Gastrocnemius medialis (tissue), 4 donors: Measurements from ENCODE around the gene CACNA1F.

Experiments used
- CTCF ChIP-seq, 5 experiments: fragments of 450-650 bp in 3 of 5; fragments of 200-600 bp in 2 of 5; sonication (generic) in 2 of 5; IDR thresholded peaks in 4 of 5; conservative IDR thresholded peaks in 1 of 5; 1 replicate in 4 of 5; 2 replicates in 1 of 5; pipeline ENCODE4 v1.5.1; 2016 to 2019; ENCODE audit warnings: antibody characterized with exemption in 5 of 5, mild to moderate bottlenecking in 3 of 5, moderate library complexity in 3 of 5
- POLR2A ChIP-seq, 2 donors: fragments of 450-650 bp; IDR thresholded peaks; one replicate each; pipeline ENCODE4 v1.6.1; 2017; ENCODE audit warnings: antibody characterized with exemption in 2 of 2, mild to moderate bottlenecking in 2 of 2, moderate library complexity in 2 of 2

DNA sequence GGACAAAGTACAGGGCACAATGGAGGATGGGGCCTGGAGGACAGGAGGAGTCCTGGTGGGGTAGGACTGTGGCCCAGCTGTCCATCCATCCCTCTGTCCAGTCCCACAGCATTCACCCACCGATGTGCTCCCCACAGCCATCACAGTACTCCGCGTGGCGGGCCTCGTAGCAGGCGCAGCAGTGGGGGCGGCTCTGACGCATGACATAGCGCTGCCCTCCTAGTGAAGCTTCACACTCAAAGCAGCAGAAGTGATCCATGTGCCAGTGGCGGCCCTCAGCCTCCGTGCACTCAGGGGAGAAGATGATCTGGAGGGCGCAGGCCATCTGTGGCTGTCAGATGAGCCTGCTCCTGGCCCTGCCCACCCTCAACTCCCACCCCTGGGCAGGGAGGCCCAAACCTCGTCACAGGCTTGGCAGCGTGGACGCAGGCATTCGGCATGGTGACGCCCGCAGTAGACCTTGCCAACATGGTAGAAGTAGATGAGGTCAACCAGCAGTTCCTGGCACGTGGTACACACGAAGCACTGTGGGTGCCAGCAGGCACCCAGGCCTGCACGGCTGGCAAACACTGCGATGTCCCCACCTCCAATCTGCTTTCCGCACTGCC, 55.2 kb downstream of the CACNA1F start:
- TF ChIP-seq POLR2A (IDR thresholded peaks at IDR 0.05) (no peak), CTCF (IDR thresholded peaks at IDR 0.05 in 4 of 5, conservative IDR thresholded peaks at IDR 0.05 in 1 of 5) (no peak)
